ENCODE data around the gene PRR16.

Gene PRR16

DNA sequence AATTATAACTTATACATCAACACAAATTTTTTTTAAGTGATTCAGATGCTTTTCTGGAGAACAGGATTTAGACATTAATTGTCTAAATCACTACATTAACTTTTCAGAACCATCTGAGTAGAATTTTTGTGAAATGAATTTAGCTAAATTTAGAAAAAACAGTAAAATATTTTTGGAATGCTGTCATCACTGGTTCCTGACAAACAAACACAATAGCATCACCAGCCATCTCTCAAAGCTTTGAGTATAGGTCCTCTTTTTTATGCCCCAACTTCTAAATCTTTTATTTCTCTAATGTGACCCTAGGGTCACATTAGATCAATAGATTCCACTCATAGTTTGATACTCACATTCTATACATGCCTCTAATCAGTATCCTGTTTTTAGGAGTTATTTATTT lies 104.6 kb downstream of the PRR16 start:
- DNase-seq (ENCODE audit: low read depth in 3 of 3): no peak

DNA sequence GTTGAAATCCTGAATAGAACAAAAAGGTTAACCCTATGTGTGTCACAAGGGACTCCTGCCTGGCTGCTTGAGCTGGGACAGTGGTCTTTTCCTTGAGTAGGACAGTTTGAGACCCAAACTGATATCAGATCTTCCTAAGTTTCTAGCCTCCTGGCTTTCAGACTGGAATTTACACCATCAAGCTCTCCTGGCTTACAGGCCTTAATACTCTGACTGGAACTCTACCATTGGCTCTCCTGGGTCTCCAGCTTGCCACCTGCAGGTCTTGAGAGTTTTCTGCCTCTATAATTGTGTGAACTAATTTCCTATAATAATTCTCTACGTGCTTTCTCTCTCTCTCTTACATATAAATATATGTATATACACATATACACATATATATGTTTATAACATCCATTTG lies 112.5 kb downstream of the PRR16 start:
- no peak for DNase-seq (ENCODE audit: low read depth in 3 of 3)

DNA sequence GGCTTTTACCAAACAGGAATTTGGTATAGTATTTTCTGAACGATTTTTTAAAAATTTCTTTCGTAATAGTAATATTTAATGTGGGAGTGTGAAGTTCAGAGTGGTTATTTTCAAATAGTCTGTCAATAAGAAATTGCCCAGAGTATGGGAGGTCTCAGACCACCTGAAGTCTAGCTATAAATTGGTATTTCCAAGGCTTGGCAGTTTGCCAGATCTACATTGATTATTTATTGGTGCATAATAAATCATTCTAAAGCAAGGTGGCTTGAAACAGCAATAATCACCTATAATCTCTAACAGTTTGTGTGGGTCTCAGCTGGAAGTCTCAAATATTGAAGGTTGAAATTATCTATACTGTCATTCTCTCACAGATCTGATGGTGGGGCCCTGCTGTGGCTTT lies 118.5 kb downstream of the PRR16 start:
- no peak for DNase-seq (ENCODE audit: low read depth in 3 of 3)

DNA sequence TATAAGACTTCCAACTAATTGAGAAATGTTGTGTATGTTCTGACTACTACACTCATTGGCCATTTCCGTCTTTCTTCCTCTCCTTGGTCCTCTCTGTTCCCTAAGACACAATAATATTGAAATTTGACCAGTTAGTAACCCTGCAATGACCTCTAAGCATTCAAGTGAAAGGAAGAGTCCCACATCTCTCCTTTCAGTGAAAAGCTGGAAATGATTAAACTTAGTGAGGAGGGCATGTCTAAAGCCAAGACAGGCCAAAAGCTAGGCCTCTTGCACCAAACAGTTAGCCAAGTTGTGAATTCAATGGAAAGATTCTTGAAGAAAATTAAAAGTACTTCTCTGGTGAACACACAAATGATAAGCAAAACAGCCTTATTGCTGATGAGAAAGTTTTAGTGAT lies 122.5 kb downstream of the PRR16 start:
- no peak for DNase-seq (ENCODE audit: low read depth in 3 of 3)

- no peak for DNase-seq (ENCODE audit: low read depth in 3 of 3)
These were observed 127.8 kb downstream of the PRR16 start for GRCh38 chr5:120591911-120592310.

- DNase-seq (ENCODE audit: low read depth in 3 of 3): no peak
These were observed 135.5 kb downstream of the PRR16 start for GRCh38 chr5:120599576-120599975.

GRCh38 chr5:120600639-120601038 lies 136.5 kb downstream of the PRR16 start:
- no peak for DNase-seq (ENCODE audit: low read depth in 3 of 3)

DNA sequence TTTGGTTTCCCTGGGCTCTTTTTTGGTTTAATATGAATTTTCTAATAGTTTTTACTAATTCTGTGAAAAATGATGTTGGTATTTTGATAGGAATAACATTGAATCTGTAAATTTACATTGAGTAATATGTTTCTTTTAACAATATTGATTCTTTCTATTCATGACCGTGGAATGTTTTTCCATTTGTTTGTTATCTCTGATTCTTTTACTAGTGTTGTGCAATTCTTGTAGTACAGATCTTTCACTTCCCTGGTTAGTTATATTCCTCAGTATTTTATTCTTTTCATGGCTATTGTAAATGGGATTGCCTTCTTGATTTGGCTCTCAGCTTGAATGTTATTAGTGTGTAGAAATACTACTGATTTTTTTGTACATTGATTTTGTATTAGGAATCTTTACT lies 137.9 kb downstream of the PRR16 start:
- DNase-seq (ENCODE audit: low read depth in 3 of 3): no peak

GRCh38 chr5:120604884-120605283 lies 140.8 kb downstream of the PRR16 start:
- no peak for DNase-seq (ENCODE audit: low read depth in 3 of 3)

- DNase-seq (ENCODE audit: low read depth in 3 of 3): no peak
These were observed 141.4 kb downstream of the PRR16 start for GRCh38 chr5:120605325-120606079.

- no peak for DNase-seq (ENCODE audit: low read depth in 3 of 3)
These were observed 145.5 kb downstream of the PRR16 start for GRCh38 chr5:120609570-120609969.

DNA sequence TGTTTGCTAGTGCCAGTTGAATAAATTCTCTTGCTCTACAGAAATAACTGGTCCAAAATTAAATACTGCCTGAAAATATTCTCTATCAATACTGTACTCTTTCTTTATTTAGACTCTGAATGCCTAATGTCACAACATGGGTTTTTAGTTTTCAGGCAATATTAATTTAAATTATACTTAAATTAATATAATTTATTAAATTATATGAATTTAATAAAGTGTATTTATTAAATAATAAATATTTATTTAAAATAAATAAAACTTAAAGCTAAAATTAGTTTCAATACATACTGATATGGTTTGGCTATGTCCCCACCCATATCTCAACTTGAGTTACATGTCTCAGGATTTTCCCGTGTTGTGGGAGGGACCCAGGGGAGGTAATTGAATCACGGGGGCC lies 146.0 kb downstream of the PRR16 start:
- no peak for DNase-seq (ENCODE audit: low read depth in 3 of 3)

DNA sequence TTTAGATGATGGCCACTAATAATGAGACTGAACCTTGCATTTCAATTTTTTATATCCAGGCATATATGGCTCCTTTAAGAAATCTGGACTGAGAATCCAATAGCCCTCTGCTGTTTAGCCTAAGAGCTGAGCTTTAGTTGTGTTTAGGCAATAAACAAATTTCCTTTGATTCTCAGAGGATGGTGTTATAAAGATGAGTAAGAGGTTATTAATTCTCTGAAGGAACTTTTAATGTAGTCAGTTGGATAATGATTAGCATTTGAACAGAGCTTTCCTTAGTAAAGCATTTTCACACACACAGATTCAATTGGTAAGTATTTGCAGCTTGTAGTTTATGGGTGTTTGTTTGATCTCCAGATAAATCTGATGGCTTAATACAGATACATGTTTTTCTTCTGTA lies 149.6 kb downstream of the PRR16 start:
- DNase-seq (ENCODE audit: low read depth in 3 of 3): no peak

- no peak for DNase-seq (ENCODE audit: low read depth in 3 of 3)
These were observed 150.6 kb downstream of the PRR16 start for GRCh38 chr5:120614531-120615180.

- no peak for DNase-seq (ENCODE audit: low read depth in 3 of 3)
These were observed 152.0 kb downstream of the PRR16 start for GRCh38 chr5:120615967-120616645.

GRCh38 chr5:120621339-120621738 lies 157.2 kb downstream of the PRR16 start:
- DNase-seq (ENCODE audit: low read depth in 3 of 3): no peak

- no peak for DNase-seq (ENCODE audit: low read depth in 3 of 3)
These were observed 160.0 kb downstream of the PRR16 start for GRCh38 chr5:120624021-120624563.

- no peak for DNase-seq (ENCODE audit: low read depth in 3 of 3)
These were observed 164.1 kb downstream of the PRR16 start for GRCh38 chr5:120628156-120628555.

- no peak for DNase-seq (ENCODE audit: low read depth in 3 of 3)
These were observed 166.4 kb downstream of the PRR16 start for GRCh38 chr5:120630550-120630949.

DNA sequence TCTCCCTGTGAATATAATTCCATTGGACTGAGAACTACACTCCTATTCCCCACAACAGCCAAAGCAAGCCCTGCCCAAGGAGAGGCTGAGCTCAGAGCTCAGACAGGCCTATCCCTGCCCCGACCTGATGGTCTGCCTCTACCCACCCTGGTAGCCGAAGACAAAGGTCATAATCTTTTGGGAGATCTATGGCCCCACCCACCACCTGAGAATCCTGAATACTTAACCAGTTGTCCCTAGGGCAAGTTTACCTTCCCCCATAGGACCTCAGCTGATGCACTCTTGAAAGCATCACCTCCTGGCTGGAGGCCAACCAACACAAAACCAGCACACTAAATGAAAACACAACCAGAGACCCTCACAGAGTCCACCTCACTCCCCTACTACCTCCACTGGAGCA lies 167.5 kb downstream of the PRR16 start:
- no peak for DNase-seq (ENCODE audit: low read depth in 3 of 3)

- no peak for DNase-seq (ENCODE audit: low read depth in 3 of 3)
These were observed 168.3 kb downstream of the PRR16 start for GRCh38 chr5:120632430-120632829.

DNA sequence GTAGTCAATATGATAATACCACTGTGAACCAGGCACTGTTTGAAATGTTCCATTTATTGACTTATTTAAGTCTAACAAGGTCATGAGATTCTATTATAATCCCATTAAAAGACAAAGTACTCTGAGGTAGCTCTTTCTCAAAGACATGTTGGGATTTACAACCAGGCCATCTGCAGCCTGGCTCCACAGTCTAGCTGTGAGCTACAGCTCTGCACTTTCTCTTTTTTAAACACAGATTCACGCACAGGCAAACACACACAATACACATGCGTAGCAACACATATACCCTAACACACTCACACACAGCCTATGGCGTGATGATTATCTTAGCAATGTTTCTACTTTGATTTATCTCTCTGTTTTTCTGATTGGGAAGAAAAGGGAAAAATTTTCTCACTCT lies 174.3 kb downstream of the PRR16 start:
- no peak for DNase-seq (ENCODE audit: low read depth in 3 of 3)

GRCh38 chr5:120640778-120641177 lies 176.7 kb downstream of the PRR16 start:
- DNase-seq (ENCODE audit: low read depth in 3 of 3): no peak
